ENCODE measurements around the gene PXDC1.
A peak's percentile ranks its signal among the peaks of the same experiment; 100 is the strongest.
"Not testable (repeated sequence)": the region's sequence is repeated elsewhere in the genome, so short reads cannot be mapped to it uniquely, and the experiment has no call there.

Gene PXDC1

DNA sequence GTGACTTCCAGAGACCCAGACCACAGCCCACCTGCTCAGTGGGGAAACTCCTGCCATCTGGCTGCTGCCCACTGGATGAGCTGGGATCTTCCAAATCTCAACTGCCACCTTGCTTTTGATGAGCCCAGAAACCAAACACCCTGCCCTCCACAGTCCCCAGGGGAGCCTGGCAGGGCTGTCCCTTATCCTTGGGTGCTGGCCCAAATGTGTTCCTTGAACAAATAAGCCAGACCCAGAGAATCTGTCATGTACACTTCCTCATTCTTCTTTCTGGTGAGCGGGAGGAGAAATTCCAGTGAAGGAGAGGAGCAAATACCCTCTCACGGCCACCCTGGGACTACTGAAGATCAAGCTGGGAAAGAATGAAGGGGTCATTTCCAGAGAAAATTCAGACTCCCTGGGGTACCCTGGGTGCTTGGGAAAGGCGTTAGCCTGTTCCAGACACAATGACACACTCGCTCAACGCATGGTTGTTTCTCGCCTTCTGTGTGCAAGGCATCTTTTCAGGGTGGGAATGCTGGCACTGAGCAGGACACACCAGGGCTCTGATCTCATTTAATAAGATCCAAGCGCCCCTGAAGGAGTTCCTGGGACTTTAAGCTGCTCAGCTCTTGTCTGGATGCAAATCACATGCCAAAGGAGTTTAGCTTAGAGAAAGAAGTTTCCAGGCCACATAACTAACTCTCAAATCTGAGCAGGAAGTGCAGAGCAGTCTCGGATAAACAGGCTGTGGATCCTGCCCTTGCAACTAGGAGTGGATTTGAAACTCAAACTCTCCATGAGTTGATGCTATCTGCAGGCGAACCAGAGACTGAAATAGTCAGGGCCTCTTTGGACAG lies 38.5 kb downstream of the PXDC1 start:
- DNase-seq (ENCODE audit: low spot score) = no peak
- FAIRE-seq = no peak

GRCh38 chr6:3711776-3712175 lies 39.7 kb downstream of the PXDC1 start:
- FAIRE-seq = no peak

DNA sequence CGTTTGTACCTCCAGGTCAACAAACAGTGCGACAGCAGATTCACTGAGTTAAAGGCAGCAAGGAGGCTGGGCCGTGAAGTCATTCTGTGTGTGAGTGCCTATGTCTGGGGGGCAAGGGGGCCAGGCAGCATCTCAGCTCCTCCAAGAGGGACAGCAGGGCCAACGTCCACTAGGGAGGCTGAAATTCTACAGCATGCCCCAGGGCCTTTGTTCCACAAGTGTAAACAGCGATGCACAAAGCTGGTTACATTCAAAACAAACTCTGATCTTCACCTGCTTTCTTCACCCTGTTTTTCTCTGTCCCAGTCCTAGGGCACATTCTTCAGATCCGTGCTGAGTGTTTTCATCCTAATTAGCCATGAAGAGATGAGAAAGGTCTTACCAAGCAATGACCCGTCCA lies 41.1 kb downstream of the PXDC1 start:
- no peak for FAIRE-seq
- no peak for DNase-seq (ENCODE audit: low spot score)

More at GRCh38 chr6:3711776-3712175, 39.7 kb downstream of the PXDC1 start:
- DNase-seq (ENCODE audit: low spot score) = no peak

- DNase-seq (ENCODE audit: low spot score) (no peak), FAIRE-seq (no peak)
Measured at GRCh38 chr6:3708540-3708939, 43.0 kb downstream of the PXDC1 start.

GRCh38 chr6:3707751-3708412 lies 43.6 kb downstream of the PXDC1 start:
- no peak for DNase-seq (ENCODE audit: low spot score)
- no peak for FAIRE-seq

- DNase-seq (ENCODE audit: low spot score) (no peak), FAIRE-seq (no peak)
Measured at GRCh38 chr6:3707024-3707423, 44.5 kb downstream of the PXDC1 start.

GRCh38 chr6:3706547-3706946 lies 45.0 kb downstream of the PXDC1 start:
- no peak for DNase-seq (ENCODE audit: low spot score)
- FAIRE-seq = no peak

- no peak for FAIRE-seq
- no peak for DNase-seq (ENCODE audit: low spot score)
Measured at GRCh38 chr6:3701631-3702030, 49.9 kb downstream of the PXDC1 start.

GRCh38 chr6:3699231-3699630 lies 52.3 kb downstream of the PXDC1 start:
- DNase-seq (ENCODE audit: low spot score) = no peak
- FAIRE-seq = no peak

DNA sequence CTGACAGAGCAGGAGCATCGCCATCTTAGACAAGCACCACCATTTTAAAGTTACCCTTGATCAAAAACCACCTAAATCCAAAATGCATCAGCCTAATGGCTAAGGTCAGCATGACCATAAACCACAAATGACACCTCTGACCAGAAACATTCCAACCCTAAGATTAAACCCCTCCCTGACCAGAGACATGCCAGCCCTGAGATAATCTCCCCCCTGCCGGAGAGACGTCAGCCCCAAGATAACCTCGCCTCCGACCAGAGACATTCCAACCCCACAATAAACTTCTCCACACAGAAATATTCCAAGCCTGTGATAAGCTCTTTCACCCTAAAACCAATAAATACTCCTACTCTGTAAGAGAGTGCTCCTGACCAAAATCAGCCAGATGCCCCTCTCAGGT lies 53.5 kb downstream of the PXDC1 start:
- no peak for DNase-seq (ENCODE audit: low spot score)
- FAIRE-seq = no peak

- FAIRE-seq (no peak), DNase-seq (ENCODE audit: low spot score) (peak; percentile 58)
Measured at GRCh38 chr6:3697609-3698008, 53.9 kb downstream of the PXDC1 start.

GRCh38 chr6:3696525-3697088 lies 54.9 kb downstream of the PXDC1 start:
- FAIRE-seq = no peak
- DNase-seq (ENCODE audit: low spot score) = no peak

- DNase-seq (ENCODE audit: low spot score) (no peak), FAIRE-seq (no peak)
Measured at GRCh38 chr6:3695065-3695817, 56.3 kb downstream of the PXDC1 start.

DNA sequence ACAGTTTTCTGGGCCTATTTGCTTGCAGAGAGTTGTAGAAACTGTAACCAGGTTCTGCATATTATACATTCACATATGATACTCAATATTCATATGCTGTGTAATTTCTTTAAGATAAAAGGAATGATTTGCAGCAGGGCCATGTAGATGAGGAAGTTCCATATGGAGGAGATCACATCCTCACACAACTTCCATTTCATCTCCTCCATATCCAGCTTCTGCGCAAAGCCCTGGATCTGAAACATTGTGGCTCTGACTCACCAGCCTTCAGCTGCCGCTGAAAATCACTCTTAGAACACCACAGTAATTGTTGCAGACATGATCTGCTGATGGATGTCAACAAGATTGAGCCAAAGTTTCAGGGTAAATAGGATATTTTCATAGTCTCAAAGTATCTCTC lies 57.7 kb downstream of the PXDC1 start:
- no peak for FAIRE-seq
- DNase-seq (ENCODE audit: low spot score) = no peak

DNA sequence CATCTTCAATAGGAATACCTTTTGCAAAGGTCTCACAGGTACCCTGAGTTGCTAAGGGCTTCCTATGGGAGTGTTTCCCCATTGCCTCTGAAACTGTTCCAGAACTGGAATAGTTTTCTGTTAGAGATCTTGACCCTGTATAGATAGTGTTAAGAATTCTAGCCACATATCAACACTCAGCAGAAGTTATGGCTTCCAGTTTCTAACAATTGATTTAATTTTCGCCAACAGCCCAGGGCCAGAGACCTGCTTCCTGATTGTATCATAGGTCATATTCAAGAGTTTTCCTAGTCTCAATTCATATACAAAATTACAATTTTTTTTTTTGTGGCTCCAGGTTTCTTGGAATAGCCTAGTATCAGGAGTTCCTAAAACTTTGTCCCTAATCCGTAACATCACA lies 61.0 kb downstream of the PXDC1 start:
- DNase-seq (ENCODE audit: low spot score) (no peak), FAIRE-seq (no peak)

GRCh38 chr6:3687847-3688246 lies 63.7 kb downstream of the PXDC1 start:
- DNase-seq (ENCODE audit: low spot score) = no peak
- no peak for FAIRE-seq

GRCh38 chr6:3683331-3683730 lies 68.2 kb downstream of the PXDC1 start:
- FAIRE-seq (no peak), DNase-seq (ENCODE audit: low spot score) (no peak)

GRCh38 chr6:3678946-3679345 lies 72.6 kb downstream of the PXDC1 start:
- no peak for DNase-seq (ENCODE audit: low spot score)
- FAIRE-seq = no peak

GRCh38 chr6:3677751-3678150 lies 73.8 kb downstream of the PXDC1 start:
- not testable (repeated sequence) for DNase-seq (ENCODE audit: low spot score); FAIRE-seq

- FAIRE-seq; DNase-seq (ENCODE audit: low spot score): not testable (repeated sequence)
Measured at GRCh38 chr6:3677351-3677750, 74.2 kb downstream of the PXDC1 start.

Data from urothelium cell line (cell line).